ENCODE measurements around the gene UBTD2.

The UBTD2 gene

DNA sequence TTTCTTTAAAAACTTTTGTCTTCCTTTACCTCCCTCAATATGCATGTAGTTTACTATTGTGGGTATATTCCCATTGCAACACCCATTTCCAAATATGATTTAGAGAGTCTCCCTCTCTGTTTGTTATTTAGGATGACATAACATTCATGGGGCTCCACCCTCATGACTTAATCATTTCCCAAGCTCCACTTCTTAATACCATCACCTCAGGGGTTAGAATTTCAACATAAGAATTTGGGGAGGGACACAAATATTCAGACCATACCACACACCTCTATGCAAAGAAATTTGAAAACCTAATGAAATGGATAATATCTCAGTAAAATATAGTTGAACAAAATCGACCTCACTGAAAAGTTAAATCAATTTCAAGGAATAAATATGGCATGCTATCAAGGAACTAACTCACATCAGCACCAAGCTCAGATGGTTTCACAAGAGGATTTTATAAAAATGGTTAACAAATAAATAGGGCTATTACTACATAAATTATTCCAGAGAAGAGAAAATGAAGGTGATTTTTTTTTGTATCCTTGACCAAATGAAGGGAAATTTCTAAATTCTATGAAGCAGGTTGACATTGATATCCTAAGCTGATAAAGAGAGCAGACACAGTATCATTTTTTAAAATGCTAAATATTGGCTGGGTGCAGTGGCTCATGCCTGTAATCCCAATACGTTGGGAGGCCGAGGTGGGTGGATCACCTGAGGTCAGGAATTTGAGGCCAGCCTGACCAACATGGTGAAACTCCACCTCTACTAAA is 20.2 kb upstream of the UBTD2 start:
- Histone ChIP-seq H3K36me3 (no peaks in the 10 kb centered on the region), H3K4me1 (no peaks in the 10 kb centered on the region), H3K4me3 (ENCODE audit: low read depth, low read length) (no peak overlapping the region), H3K9me3 (no peaks in the 10 kb centered on the region), H3K27me3 (no peaks in the 10 kb centered on the region)
- TF ChIP-seq, protein P1, sequence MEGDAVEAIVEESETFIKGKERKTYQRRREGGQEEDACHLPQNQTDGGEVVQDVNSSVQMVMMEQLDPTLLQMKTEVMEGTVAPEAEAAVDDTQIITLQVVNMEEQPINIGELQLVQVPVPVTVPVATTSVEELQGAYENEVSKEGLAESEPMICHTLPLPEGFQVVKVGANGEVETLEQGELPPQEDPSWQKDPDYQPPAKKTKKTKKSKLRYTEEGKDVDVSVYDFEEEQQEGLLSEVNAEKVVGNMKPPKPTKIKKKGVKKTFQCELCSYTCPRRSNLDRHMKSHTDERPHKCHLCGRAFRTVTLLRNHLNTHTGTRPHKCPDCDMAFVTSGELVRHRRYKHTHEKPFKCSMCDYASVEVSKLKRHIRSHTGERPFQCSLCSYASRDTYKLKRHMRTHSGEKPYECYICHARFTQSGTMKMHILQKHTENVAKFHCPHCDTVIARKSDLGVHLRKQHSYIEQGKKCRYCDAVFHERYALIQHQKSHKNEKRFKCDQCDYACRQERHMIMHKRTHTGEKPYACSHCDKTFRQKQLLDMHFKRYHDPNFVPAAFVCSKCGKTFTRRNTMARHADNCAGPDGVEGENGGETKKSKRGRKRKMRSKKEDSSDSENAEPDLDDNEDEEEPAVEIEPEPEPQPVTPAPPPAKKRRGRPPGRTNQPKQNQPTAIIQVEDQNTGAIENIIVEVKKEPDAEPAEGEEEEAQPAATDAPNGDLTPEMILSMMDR (IDR thresholded peaks at IDR 0.05; ENCODE audit: low read depth, low read length): no peak
- DNase-seq: no peak

- Histone ChIP-seq H3K36me3 (no peaks in the 10 kb centered on the region), H3K27me3 (no peaks in the 10 kb centered on the region), H3K9me3 (no peaks in the 10 kb centered on the region), H3K4me3 (ENCODE audit: low read depth, low read length) (no peak overlapping the region), H3K4me1 (no peaks in the 10 kb centered on the region)
- TF ChIP-seq, protein P1 (IDR thresholded peaks at IDR 0.05; ENCODE audit: low read depth, low read length): no peak
- no peak for DNase-seq
Observed at GRCh38 chr5:172303162-172303561, 19.6 kb upstream of the UBTD2 start.

DNA sequence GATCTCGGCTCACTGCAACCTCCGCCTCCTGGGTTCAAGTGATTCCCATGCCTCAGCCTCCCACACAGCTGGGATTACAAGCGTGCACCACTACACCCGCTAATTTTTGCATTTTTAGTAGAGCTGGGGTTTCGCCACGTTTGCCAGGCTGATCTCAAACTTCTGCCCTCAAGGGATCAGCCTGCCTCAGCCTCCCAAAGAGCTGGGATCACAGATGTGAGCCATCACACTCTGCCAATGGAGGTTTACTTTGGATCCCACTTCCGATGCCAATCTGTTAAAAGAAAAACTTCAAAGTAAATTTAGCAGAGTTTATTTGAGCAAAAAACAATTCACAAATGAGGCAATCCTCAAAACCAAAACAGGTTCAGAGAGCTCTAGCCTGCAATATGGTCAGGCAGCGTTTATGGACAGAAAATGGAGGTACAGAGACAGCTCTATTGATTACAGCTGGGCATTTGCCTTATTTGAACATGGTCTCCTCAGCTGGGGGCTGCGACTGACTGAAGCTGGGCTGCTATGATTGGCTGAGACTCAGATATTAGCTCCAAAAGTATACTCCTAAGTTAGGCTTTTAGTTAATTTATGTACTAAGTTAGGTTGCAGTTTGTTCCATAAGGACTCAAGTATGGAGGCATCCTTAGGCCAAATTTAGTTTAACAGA is 18.6 kb upstream of the UBTD2 start:
- Histone ChIP-seq H3K36me3 (no peaks in the 10 kb centered on the region), H3K4me1 (no peaks in the 10 kb centered on the region), H3K4me3 (ENCODE audit: low read depth, low read length) (no peak overlapping the region), H3K27me3 (no peaks in the 10 kb centered on the region), H3K9me3 (no peaks in the 10 kb centered on the region)
- TF ChIP-seq, protein P1 (IDR thresholded peaks at IDR 0.05; ENCODE audit: low read depth, low read length): no peak
- DNase-seq: no peak

GRCh38 chr5:172299916-172300439 is 16.4 kb upstream of the UBTD2 start:
- H3K36me3 ChIP-seq: no peaks in the 10 kb centered on the region
- no peak overlapping the region for H3K4me3 ChIP-seq (ENCODE audit: low read depth, low read length)
- TF ChIP-seq, protein P1 (IDR thresholded peaks at IDR 0.05; ENCODE audit: low read depth, low read length): no peak
- DNase-seq: no peak
- H3K9me3 ChIP-seq: no peaks in the 10 kb centered on the region
- no peaks in the 10 kb centered on the region for H3K4me1 ChIP-seq
- no peaks in the 10 kb centered on the region for H3K27me3 ChIP-seq

DNA sequence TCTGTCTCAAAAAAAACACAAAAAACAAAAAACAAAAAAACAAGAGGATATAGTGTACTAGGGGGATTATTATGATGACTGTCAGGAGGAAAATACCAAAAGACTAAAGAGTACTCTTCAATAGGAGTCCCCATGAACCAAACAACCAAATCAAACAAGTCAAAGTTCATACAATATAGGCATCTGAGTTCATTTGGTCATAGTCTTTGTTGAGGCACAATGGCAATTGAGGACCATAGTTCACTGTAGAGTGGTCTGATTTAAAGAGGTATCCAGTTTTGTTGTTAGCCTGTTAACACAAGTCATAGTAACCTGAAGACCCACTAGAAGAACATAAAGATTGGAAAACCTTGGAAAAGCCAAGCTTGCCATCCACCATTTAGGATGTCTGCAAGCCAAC is 11.3 kb upstream of the UBTD2 start:
- Histone ChIP-seq H3K9me3 (no peaks in the 10 kb centered on the region), H3K4me3 (ENCODE audit: low read depth, low read length) (no peak overlapping the region)
- DNase-seq: no peak

More for the DNA sequence above, 11.3 kb upstream of the UBTD2 start:
- Histone ChIP-seq H3K4me1 (no peaks in the 10 kb centered on the region), H3K36me3 (no peaks in the 10 kb centered on the region), H3K27me3 (no peaks in the 10 kb centered on the region)
- TF ChIP-seq, protein P1 (IDR thresholded peaks at IDR 0.05; ENCODE audit: low read depth, low read length): no peak
